HG03135 (cell line): ENCODE results near the gene DEGS2.

Source experiments
- ATAC-seq: cut with Tn5 transposase; IDR thresholded peaks from one replicate; pipeline ENCODE4 v1.9.1; 2021; ENCODE audit warnings: mild to moderate bottlenecking, moderate library complexity; ENCODE audit not compliant: unreplicated experiment

The DEGS2 gene

DNA sequence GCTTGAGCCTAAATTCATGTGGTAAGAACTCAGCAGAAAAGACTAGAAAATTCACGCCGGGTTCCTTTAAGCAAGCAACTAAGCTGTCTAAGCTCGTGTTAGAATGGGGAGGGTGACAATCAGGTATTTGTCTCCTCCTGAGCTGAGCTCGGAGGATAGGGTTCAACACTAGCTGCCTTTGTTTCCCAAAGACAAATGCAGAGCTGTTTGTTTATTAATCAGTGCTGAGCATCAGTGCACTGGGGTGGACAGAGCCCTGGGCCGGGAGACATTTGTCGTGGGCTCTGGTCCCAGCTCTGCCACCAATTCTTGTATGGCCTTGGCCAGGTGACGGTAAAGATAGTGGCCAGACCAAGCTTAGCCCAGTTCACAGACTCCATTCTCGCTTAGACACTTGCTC lies 43.7 kb downstream of the DEGS2 start:
- no peak for ATAC-seq

DNA sequence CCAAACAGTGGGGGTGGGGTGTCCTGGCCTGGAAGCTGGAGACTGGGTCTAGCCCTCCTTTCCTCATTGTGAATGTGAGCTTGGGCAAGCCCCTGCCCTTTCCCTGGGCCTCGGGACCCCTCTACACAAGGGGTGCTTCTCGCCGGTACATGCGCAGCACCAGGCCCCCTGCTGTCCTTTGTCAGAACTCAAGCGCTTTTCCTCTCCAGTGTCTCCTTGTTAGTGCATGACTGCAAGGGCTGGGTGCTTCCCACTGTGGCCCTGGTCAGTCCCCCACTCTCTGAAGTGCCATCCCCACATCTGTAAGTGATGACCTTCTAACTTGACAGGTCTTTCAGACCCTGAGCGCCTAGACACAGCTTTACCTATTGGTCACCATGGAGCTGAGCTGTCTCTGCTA lies 44.2 kb downstream of the DEGS2 start:
- no peak for ATAC-seq

DNA sequence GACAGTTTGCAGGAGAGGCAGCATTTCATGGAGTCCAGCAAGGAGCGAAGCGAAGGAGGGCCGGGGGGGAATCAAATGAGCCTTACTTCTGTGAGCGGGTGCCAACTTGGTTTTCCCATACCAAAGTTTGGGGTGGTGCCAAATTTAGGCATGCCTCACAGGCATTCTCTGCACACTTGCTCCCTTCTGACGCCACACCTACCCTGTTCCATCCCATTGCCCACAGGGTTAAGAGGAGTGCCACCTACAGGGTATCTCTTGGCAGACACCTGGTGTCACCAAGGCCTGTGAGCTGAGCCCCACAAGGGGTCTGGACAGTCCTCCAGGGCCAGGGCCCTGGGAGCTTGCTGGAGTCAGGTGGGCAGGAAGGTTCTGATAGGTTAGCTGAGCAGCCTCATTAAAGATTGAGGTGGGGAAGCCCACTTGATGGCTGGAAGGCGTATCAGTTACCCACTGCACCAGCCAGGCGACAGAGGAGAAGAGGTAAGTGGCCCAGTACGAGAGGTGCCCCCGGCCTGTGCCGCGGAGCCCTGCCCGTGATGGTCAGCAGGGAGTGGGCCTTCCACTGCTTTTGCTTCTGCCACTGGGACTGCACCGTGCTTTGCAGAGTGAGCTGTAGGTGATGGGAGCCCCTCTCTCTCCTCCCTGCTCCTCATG lies 45.2 kb downstream of the DEGS2 start:
- ATAC-seq, result no peak

DNA sequence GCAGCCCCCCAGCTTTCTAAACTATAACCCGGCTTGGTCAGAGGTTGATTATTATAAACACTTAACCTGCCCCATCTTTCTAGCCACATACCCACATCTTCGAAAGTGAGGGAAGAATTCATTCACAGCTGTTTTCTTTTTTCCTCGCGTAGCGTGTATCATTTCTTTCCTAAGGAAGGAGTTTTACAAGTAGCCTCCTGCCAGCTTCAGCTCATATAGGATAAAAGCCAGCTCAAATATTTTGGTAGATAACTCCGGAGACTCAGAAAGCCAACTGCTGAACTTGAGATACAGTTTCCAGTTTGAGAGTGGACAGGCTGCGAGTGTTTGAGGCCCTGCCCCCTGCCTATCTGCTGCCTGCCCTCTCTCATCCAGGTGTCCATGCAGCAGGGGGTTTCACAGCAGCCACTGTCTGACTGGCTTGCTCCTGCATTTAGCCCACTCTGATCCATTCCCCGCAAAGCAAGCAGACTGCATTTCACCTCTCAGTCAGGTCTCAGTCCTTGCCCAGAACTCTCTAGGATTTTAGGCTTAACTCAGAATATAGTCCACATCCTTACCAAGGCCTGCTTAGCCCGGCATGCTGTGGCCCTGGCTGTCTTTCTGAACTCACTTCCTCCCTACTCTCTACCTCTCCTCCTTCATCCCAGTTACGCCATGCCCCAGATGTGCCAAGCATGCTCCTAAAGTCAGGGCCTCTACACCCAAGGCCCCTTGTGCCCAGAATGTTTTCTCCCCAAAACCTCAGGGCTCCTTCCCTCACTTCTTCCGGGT lies 47.3 kb downstream of the DEGS2 start:
- ATAC-seq, result no peak

DNA sequence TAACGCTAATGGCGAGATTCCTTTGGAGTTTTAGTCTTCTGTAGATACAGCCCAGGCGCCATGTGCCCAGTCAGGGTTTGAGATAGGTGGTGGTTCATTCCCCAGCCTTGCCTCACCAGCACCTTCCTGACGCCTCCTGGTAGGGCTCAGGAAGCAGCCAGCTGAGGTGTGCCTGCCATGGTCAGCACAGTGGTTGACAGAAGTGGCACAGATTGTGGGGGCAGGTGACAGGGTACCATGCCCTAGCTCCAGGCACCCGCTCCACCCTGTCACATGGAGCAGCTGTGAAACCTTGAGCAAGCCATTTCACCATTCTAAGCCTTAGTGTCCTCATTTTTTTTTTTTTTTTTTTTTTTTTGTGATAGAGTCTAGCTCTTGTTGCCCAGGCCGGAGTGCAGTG lies 48.6 kb downstream of the DEGS2 start:
- ATAC-seq, result no peak

DNA sequence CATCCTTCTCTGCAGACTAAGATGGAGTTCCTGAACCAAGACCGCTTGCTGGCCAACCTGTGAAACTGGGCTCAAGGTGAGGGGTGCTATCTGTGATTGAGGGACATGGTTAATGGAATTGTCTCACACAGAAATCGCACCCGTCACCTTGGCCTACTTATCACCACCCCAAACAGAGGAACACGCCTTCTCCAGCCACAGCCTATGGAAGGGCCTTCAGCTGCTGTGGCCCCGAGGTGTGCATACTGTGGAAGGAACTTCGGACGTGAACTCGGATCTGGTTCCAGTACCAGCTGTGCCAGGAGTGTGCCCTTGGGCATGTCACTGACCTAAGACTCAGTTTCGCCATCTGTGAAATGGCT lies 49.9 kb downstream of the DEGS2 start:
- no peak for ATAC-seq

DNA sequence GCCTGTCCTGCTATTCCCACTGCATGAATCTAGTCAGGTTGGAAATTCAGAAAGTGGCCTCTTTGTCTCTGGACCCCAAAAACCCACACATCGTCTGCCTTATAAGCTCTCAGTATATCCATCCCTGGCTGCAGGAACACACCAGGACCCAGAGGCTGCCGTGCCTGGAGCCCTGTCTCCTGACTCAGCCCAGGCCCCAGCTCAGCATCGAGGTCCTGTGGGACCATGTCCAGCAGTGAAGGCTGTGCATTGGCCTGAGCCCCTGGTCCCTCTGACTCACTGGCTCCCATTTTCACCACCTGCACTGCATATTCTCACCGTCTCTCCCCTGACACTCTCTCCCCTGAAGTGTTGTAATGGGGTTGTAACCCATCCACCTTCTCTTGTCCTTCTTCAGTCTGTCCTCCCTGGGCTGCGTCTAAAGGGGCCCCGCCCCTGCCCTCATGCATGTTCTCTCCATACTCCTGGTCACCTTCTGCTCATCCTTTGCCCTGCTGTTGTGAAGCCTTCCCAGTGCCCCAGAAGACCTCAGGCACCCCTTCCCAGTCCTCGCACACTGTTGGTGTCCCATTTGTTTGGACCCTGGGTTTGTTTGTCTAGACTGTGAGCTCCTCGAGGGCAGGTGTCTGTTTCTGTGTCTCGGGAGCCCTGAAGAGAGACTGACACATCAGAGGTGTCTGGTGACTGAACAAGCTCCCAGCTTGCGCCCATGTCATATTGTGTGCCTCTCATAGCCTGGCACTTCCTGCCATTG lies 50.4 kb downstream of the DEGS2 start:
- ATAC-seq, result no peak

DNA sequence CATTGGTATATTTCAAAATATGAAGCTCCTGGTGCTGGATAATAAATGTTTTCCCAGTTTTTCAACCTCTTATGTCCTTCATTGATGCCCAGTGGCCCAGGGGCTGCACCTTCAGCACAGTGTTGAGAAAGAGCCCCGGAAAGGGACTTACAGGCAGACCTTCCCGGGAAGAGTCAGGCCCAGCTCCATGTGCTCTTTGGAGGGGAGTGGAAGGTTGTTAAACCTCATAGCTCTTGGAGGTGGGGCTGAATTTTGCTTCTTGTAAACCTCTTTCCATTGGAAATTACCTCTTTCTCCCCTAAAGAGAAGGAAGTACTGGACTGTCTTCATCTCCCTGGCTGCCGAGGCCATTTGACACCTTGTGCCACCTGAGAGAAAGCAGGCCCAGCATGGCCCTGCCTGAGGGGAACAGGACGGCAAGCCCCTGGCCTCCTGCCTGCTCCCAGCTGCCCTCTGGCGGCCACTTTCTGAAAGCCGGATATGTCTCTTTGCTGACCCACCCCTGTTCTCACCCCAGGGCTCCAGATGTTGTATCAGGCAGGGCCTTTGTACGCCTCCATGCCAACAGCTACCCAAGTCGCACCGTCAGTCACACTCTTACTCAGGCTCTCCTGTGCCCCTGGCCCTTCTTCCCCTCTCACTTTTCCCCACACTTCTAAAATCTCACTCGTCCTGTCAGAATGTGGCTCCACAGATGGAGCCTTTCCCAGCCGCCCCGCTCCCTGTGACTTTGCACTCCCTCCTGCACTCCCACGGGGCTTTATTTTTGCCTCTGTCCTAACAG lies 51.2 kb downstream of the DEGS2 start:
- ATAC-seq, result peak; percentile 78

DNA sequence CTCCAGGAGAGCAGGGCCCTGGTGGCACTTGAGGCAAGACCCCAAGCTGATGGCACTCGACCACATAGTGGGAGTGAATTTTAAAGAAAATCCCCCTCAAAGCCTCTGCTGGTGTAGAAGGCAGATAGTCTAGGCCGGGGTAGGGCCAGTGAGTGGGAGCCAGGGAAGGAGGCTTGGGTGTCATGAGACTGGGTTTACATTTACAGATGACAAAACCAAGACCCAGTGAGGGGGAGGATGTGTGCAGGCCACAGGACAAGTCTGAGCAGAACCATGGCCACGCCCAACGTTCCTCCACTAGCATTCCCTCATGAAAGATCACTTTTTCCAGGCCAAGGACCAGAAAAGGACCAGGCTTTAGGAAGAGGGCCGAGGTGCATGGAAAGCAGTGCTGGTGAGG lies 52.2 kb downstream of the DEGS2 start:
- ATAC-seq, result no peak

DNA sequence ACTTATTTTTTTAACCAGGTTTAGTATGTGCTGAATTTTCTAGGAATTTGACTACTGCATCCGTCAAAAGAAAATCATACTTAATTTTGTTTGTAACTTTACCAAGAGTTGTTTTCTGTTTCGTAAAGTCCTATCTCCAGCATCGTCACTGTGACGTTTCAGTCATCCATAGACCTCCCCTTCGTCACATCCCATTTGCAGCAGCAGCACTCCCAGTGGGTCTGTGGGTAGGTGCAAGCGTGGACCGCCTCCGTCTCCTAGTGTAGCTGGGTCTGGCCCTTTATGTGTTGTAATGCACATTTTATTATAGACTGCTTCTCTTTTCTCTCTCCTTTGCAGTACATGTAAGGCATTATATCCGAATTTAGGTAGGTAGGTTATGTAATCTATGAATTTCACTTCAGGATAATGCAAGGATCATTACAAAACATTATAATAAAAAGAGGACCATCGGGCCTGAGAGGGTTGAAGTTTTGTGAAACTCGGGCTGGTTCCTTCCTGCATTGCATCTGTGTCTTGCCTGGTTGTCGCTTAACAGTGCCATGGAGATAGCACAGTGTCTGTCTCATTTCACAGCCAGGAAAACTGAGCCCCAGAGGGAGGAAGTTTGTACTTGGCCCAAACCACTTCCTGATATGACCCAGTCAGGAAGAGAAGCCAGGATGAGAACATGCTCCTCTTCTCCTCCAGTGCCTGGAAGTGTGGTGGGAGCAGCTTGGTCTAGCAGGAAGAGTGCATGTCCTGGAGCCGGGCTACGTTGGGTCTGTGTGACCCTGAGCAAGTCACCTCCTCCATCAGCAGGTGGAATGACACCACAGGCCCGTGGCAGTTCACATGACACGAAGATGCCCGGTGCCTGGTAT lies 53.0 kb downstream of the DEGS2 start:
- ATAC-seq, result no peak

DNA sequence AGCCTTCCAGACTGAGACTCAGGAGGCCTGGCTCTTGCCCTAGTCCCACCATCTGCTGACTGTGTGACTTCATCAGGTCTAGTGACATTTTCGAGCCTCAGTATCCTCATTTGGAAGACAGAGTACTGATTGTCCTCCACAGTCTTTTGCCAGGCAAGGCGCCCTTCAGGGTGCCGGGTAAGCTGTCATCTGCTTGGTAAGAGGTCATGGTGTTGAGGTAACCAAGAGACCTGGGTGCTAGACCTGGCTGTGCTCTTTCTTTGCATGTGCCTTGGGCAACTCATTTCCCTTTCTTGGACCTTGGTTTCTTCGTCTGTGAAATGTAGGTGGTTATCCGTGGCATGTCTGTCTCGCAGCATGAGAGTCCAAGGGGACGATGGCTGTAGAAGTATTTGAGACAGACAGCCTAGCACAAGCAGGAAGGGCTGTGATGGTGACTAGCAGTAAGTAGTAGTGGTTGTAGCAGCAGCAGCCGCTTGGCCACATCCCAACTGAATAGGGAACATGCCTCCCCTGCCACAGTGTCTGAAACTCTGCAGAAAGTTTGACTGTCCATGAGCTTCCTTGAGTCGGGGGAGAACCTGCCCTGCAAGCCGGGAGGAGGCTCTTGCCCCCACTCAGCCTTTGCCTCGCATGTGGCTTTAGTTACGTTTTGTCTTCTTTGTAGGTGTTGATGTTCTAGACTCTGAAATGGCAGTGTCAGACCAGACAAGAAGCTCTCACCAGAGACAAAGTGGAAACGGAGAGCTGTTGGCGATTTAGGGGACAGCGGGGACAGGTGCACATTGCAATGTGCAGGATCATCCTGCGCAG lies 53.9 kb downstream of the DEGS2 start:
- no peak for ATAC-seq

DNA sequence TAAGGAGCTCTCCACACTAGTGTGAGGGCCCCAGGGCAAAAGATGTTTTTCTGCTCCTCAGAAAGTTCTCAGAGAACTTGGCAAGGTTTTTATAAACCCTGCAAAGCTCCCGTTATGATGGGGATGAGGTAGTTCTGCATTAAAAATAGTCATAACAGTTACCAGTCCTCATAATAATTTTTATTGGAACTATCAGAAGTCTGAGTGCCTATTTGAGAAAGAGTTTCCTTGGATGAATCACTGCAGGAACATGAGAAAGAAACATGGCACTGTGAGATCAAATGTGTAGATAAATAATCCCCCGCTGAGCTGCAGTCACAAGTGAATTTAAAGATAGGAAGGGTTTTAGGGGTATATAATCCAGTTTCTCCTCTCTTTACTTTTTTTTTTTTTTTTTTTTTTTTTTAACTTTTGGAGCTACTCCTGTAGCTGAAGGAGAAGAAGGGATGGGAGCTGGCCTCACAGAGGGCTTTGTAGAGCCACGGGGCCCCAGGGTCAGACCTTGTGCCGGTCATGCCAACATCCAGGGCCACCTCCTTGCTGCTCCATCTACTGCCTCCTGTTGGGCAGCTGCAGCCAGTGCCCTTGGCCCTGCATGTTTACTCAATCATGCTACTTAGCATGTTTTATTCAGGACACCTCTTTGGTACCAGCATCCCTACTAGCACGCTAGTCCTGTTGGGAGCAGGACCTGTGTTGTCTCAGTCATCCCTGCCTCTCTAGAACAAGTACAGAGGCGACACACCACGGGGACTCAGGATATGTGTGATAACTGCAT lies 54.7 kb downstream of the DEGS2 start:
- ATAC-seq, result no peak

DNA sequence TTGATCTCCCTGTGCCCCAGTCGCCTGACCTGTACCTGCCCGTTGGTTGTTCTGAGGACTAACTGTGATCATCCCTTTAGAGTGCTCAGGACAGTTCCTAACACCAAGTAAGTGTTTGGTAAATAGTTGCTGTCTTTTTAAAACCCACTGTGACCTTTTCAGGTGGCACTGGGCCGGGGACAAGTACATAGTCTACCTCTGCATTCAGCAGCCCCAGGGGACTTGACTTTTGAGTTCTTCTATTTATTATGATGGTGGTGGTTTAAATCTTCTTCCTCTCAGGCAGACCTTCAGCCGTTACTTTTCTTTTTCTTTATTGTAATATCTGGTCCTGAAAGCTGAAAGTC lies 55.5 kb downstream of the DEGS2 start:
- no peak for ATAC-seq

DNA sequence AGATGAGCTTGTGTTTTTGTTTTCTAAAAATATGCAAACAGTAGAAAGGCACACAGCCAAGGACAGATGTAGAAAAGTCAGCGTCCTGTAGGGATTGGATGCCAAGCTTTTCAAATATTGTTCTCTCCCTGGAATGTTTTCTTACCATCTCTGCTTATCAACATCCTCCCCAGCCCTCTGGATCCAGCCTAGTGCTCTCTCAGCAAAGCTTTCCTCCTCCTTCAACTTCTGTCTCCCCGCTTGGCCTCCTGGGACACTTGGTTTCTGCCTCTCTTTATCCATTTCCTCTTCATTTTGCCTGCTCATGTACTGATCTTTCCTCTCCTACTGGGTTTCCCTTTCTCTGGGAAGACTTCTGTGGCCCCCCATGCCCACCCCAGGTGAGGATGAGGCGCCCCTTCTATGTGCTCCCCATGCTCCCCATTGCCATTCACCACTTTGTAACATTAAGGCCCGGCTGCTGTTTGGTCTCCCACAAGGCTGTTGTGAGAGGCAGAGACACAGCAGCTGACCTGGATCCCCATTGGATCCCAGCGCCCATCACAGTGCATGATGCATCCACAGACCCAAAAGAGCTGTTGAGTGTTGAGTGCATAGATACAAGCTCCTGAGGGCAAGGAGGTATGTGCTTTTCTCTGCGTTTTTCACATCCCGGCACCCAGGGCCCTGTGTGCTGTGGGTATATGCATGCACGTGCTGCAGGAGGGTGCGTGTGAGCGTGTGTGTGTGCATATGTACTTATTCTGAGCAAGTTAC lies 56.0 kb downstream of the DEGS2 start:
- no peak for ATAC-seq

DNA sequence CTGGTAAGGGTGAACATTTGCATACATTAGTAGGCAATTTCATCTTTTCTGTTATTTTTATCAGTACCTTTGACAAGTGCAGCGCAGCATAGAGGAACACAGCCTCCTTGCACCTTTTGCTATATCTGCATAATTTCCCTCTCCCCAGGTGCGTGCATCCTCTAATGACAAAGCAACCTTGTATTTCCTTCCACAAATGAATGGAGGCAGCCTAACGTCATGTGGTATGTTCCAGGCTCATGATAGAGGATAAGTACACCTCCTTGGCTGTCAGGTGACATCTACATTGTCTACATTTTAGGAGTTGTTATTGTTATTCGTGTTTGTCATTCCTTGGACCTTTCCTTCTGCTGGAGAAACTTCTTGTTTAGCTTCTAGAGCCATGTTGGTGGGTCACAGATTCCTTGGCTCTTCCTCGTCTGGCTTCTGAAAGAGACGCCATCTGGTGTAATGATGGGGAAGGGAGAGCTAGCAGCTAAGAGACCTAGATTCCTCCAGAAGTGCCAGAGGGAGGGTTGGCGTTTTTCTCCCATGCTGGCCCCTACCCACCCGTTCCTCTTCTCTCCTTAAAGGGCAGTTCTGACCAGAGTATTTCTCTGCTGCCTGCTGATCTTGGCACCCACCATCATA lies 57.2 kb downstream of the DEGS2 start:
- ATAC-seq, result no peak

DNA sequence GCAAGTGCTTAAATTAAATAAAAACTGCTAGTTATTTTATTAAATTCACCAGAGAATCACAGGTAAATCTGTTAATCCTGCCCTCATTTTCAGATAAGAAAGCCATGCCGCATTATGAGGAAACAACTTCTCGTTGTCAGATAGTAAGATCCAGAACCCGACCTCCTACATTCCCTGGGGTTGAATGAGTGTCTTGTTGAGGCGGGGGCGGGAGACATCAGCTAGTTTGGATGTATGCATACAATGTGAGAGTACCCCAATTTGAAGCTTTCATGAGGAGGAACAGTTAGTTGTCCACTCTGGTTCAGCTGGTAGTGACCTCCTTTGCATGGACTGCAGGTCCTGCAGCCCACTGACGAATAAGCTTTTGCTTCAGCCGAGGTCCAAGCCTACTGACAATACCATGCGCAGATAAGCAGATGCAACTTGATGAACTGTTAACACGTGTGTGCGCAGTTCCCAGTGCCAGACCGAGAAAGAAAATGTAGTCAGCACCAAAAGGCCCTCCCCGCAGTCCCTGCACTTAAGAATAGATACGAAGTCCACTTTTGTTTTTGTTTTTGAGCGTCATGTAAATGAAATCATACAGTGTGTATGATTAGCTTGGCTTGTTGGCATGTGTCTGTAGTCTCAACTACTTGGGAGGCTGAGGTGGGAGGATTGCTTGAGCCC lies 59.3 kb downstream of the DEGS2 start:
- no peak for ATAC-seq

DNA sequence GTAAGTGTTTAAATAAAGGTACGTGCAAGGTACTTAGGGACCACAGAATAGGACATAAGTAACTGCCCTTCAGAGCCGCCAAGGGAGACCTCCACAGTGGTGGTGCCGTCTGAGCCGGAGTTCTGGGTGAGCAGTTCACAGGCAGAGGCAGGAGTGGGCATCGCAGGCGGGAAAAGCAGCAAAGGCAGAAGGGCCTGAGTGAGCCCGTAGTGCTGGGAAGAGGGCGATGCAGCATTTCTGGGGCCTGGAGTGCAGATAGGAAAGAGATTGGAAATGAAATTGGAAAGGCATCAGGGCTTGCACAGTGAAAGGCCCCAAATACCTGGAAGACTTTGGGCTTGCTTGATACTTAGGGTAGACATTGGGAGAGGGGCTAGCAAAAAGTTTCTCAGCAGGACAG lies 61.3 kb downstream of the DEGS2 start:
- ATAC-seq, result no peak
